Measurements from ENCODE around the gene TP63. TPM values are rescaled to one million over a fixed set of nuclear protein-coding genes. Genes with fewer than 3 reads are reported as not detected.
A peak's percentile ranks its signal among the peaks of the same experiment; 100 is the strongest.

TP63 gene
- total RNA-seq, 1 donor from 2014 or later: 190 TPM

GRCh38 chr3:189937302-189938127 lies 306.3 kb downstream of the TP63 start:
- ATAC-seq: peak; percentile 96

DNA sequence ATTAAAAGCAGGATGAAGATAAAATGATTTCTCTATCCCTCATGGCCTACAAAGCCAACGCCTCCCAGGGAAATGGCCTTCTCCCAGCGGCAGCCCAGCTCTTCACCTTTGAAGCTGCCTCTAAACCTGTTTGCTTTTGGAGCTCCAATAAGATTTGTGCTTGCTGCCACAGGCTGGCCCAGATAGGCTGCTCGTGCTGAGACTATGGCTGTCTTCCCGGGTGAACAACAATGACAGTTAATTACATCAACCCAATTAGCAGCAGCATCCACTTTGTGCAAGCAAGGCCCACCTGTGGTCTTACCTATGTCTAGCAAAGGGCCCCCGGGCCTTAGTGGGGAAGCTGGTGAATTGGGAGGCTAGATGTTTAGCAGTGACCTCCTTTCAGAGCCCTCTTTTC lies 309.9 kb downstream of the TP63 start:
- no peak for ATAC-seq

DNA sequence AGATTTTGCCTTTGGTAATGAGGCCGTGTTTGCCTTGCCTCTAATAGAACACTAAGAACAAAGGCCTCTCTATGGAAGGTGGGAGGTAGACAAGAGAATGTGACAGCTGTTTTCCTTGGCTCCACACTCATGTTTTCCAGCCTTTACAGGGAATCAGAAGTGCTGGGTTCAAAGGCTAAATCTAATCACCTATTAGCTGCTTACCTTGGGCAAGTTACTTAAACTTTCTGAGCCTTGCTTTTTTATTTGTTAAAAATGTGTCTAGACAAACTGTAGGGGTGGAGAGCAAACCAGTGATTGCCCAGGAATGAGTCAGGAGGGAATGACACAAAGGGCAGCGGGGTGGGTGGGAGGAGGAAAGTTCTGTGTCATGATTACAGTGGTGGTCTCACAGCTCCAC lies 310.5 kb downstream of the TP63 start:
- ATAC-seq: no peak

GRCh38 chr3:189942948-189943347 lies 311.8 kb downstream of the TP63 start:
- ATAC-seq: no peak

DNA sequence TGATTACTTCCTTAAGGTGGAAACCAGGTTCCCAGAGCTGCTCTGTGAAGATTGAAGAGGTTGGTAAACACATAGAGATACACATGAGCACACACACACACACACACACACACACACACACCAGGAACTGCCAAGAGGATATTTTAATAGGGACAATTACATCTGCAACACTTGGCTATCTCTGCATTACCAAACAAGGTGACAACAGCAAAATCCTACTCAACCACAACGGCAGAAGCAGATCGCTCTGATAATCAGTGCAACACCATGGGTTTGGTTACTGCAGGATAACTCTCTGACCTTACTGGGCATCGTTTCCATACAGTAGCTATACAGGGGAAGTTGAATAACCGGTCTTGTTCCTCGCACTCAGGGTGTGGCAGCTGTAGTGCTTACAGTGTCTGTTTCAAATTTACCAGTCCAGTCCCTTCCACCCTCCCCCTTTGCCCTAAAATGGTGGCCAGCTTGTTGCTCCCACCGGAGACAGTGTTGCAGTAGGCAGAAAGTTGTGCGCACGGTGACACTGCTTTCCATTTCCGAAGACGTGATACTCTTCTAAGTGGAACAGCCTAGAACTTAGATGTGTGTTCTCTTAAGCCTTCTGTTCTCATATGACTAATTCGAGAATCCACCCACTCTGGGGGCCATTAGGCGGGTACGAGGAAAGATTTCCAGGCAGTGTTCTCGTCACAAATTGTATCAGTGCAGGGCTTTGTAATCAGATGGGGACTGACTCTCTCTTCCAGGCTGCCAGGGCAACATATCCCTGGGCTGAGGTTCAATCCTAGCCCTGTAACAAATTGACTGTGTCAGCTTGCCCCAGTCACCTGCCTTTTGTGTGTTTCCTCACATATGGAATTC lies 313.3 kb downstream of the TP63 start:
- ATAC-seq: peak; percentile 93

DNA sequence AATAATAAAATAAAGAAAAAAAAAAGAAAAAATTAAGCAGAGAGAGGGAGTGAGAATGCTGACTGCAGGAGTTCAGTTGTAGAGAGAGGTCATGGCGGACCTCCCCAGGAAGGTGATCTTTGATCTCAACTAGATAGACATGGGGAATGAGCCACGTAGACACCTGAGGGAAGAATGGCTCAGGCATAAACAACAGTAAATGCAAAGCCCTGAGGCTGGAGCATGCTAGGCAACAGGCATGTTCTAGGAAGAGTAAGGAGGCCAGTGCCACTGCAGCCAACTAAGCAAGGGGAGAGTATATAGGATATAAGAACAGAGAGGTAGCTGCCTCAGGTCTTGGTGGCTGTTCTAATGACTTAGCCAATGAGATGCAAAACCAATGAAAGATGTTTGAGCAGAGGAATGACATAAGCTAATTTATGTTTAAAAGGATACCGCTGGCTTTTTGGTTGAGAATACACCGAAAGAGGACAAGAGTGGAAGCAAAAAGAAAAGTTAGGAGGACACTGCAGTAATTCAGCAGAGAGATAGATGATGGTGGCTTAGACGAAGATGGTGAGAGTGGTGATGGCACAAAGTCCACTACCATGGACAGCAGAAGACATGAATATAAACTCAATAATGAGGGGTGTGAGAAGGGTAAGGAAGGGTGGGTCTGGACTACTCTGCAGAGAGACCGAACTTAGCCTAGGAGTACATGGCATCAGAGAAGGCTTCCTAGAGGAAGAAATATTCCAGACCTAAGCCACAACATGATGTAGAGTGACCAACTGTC lies 314.9 kb downstream of the TP63 start:
- ATAC-seq: no peak
